ENCODE results near the gene TM4SF20. TPM values are rescaled to one million over a fixed set of nuclear protein-coding genes. Genes with fewer than 3 reads are reported as not detected.

The TM4SF20 gene, protein sequence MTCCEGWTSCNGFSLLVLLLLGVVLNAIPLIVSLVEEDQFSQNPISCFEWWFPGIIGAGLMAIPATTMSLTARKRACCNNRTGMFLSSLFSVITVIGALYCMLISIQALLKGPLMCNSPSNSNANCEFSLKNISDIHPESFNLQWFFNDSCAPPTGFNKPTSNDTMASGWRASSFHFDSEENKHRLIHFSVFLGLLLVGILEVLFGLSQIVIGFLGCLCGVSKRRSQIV
- not detected for total RNA-seq

DNA sequence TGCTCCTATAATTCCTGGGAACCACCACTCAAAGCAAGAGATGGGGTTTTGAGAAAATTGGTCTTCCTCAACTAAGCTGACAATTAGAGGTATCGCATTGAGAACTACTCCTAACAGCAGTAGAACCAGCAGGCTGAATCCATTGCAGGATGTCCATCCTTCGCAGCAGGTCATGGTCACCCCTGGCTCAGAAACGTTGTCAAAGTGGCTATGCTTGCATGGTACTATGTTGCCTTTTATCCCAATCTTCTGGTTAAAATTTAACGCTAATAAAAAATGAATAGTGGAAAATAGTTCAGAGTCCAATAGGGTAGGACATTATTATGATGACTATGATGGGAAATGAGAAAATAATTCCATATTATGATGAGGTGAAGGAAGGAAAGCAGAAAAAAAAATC, at the start of gene TM4SF20:
Gene TM4SF20 (minus strand): TSS at position 212 of the 400 bp plus-strand sequence. CDS start 38 bp downstream, at position 174.
- no peak within 1 kb of the TSS for H3K27ac Mint-ChIP-seq
- H3K4me3 Mint-ChIP-seq: no peak within 1 kb of the TSS
- H3K27me3 Mint-ChIP-seq: peaks cover 2% of the 10 kb centered on the region
- H3K4me1 Mint-ChIP-seq: peaks cover 4% of the 10 kb centered on the region
- DNase-seq: no peak
- no peaks in the 10 kb centered on the region for H3K36me3 Mint-ChIP-seq (ENCODE audit: low read depth)
- POLR2A ChIA-PET: no interaction called here
- CTCF ChIA-PET: no interaction called here
- no peaks in the 10 kb centered on the region for H3K9me3 Mint-ChIP-seq

DNA sequence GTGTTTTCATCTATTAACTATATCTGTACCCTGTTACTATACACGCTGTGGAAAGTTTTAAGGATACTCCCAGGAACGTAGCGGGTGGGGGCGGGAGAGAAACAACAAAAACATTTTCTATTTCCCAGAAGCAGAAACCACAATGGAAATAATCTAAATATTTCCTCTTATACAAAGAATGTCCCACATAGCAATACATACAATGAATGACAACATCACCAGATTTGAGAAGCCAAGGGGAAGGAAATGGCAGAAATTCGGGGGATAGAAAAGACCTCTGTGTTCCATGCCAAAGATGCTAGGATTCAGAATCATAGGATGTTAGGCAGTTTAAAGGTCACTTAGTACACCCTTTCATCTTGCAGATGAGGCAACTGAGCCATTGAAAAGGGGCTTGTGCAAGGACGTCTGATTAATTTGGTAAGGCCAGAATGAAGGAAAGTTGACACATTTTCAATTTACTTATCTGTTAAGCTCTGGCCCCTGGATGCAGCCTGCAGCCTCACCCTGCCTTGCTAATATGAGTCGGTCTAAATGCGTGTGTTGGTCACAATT, 49.7 kb upstream of the TM4SF20 start:
- Mint-ChIP-seq H3K4me3 (no peak overlapping the region), H3K4me1 (no peaks in the 10 kb centered on the region), H3K9me3 (peaks cover 11% of the 10 kb centered on the region), H3K27ac (no peak overlapping the region), H3K36me3 (ENCODE audit: low read depth) (peaks cover 5% of the 10 kb centered on the region), H3K27me3 (no peaks in the 10 kb centered on the region)
- DNase-seq: no peak
- CTCF ChIA-PET: no interaction called here
- POLR2A ChIA-PET: no interaction called here

DNA sequence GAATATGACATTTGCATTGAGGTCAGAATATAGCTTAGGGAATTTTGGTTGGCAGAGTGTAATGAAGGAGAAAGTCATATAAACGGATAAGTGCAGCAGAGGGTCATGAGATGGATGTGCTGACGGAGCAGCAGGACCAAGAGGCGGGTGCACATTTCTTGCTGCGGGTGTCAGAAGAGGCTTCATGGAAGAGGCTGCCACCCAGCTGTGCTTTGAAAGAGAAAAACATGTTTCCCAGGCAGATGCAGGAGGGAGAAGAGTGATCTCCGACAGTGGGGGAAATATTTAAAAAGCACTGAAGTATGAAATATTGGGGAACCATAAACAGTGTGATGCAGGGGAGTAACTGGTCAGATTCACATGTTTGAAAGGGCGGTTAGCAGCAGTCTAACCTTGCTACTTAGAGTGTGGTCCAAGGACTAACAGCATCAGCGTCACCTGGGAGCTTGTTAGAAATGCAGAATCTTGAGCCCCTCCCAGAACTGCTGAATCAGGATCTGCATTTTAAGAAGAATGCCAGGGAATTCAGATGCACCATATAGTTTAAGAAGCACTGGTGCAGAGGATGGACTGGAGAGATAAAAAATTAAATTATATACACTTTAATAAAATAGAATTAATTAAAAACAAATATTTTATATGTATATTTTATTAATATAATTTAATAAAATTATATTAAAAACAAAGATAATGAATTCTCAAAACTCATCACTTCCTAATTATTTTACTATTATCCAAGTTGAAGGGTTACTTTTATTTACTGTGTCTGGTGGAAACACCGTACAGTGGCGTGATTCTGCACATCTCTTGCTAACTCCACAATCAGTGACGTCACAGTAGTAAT, 44.8 kb upstream of the TM4SF20 start:
- no peak for DNase-seq
- Mint-ChIP-seq H3K36me3 (ENCODE audit: low read depth) (no peaks in the 10 kb centered on the region), H3K27ac (no peak overlapping the region), H3K4me1 (no peaks in the 10 kb centered on the region), H3K27me3 (no peaks in the 10 kb centered on the region), H3K4me3 (no peak overlapping the region), H3K9me3 (no peaks in the 10 kb centered on the region)
- ChIA-PET POLR2A (no interaction called here), CTCF (no interaction called here)

DNA sequence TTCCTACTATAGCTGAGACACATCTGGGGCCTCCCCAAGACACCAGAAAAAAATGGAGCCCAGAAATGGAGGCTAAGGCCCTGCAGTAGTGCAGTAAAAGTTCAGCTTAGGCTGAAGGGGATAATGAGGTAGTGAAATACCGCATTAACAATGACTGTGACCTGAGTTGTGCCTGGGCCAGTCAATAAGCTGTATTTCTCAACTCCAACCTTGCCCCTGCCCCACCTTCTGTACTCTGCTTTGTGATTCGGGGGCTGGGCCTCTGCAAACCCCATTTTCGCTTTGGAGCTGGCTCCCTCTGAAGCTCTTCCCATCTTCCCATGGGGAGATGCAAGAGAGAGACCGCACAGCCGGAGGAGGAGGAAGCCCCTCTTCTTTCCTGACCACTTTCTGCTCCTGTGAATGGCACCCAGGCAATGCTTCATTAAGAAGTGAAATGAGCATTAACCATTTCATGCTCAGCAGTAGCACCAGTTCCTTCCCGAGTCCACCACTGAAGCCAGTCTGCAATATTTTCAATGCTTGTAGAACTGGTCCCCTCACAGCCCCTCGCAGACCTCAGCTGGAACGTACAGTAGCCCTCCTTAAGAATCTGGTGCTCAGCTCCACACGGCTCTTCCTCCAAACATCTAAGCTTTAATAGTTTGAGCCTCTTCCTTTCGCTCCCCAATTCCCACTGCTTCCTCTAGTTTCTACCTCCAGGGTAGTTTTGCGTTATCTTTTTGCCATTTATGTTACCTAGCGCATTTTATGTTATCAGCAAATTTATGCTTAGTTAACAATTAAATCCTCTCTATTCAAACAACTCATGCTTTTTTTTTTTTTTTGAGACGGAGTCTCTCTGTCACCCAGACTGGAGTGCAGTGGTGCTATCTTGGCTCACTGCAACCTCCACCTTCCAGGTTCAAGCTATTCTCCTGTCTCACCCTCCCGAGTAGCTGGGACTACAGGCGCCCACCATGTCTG, 41.3 kb upstream of the TM4SF20 start:
- CTCF ChIA-PET: interaction anchor here (0.6 kb wide), 2 partner anchors 9 to 68 kb away, joined by 3 to 5 read pairs; no protein-coding TSS in a partner anchor
- no peaks in the 10 kb centered on the region for H3K36me3 Mint-ChIP-seq (ENCODE audit: low read depth)
- no peaks in the 10 kb centered on the region for H3K27me3 Mint-ChIP-seq
- H3K27ac Mint-ChIP-seq: no peak overlapping the region
- DNase-seq: no peak
- H3K4me1 Mint-ChIP-seq: peaks cover 4% of the 10 kb centered on the region
- H3K9me3 Mint-ChIP-seq: no peaks in the 10 kb centered on the region
- POLR2A ChIA-PET: no interaction called here
- H3K4me3 Mint-ChIP-seq: no peak overlapping the region

DNA sequence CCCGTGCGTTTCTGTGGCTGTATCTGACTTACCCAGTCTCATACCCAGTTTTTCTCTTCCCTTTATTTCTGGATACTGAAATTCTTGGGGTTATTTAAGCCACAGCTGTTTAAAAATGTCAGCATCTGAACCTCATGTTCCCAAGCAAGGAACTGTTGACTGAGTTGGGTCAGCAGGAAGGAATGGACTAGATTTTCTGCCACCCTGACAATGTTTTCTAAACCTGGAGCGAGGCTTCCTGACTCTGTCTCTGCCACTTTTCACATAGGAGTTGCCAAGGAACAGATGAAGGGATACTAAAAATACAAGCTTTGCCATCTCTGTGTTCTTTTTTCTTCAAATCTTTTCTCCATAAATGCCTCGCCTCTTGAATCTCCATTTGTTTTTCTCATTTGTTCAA, 37.6 kb upstream of the TM4SF20 start:
- Mint-ChIP-seq H3K27me3 (no peaks in the 10 kb centered on the region), H3K36me3 (ENCODE audit: low read depth) (no peaks in the 10 kb centered on the region), H3K9me3 (no peaks in the 10 kb centered on the region), H3K27ac (no peak overlapping the region), H3K4me3 (no peak overlapping the region), H3K4me1 (peaks cover 15% of the 10 kb centered on the region)
- ChIA-PET CTCF (no interaction called here), POLR2A (no interaction called here)
- no peak for DNase-seq

DNA sequence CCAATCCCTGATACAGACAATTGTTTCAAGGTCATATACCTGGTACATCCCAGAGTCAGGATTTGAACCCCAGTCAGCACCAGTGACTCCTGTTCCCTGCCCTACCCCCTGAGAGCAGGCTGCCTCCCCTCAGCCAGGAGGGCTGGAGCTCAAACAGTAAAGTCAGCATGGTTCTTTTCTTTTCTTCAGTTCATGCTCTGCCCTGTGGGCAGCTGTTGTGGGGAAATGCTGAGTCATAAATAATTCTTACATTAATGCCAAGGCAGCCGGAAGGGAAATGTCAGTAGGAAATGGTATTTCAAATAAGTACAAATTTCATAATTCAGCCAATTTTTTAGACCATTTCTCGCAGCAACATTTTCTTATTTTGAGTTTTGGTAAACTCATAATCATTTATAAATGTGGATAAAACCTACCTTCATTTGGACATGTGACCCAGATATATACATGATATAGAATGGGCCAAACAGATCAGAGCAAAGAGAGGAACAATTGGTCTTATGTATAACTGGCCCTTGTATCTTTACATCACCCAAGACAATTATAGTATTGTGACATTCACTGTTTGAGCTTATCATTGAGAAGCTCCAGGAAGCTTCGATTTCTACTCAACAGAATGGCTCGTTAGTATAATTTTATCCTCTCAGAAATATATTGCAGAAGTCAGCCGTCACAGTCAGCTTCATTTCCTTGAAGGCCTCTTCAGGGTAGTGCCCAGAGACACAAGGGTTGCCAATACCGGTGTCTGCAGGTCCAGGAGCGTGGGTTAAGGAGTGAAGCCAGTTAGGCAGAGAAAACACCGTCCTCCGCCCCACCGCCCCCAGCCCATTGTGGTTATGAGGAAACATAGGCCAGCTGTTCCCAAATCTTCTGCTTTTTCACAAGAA, 36.7 kb upstream of the TM4SF20 start:
- H3K9me3 Mint-ChIP-seq: no peaks in the 10 kb centered on the region
- no peak overlapping the region for H3K27ac Mint-ChIP-seq
- DNase-seq: no peak
- CTCF ChIA-PET: no interaction called here
- POLR2A ChIA-PET: no interaction called here
- peaks cover 24% of the 10 kb centered on the region for H3K4me1 Mint-ChIP-seq
- no peaks in the 10 kb centered on the region for H3K36me3 Mint-ChIP-seq (ENCODE audit: low read depth)
- H3K4me3 Mint-ChIP-seq: no peak overlapping the region
- no peaks in the 10 kb centered on the region for H3K27me3 Mint-ChIP-seq

DNA sequence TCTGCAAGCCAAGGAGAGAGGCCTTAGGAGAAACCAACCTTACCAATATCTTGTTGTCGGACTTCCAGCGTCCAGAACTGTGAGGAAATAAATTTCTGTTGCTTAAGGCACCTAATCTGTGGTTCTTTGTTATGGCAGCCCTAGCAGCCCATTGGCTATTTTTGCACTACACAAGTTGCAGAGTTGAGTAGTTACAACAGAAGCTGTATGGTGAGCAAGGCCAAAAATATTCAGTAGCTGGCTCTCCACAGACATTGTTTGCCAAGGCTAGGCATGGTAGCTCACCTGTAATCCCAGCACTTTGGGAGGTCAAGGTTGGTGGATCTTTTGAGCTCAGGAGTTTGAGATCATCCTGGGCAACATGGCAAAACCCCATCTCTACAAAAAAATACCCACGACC, 35.7 kb upstream of the TM4SF20 start:
- CTCF ChIA-PET: no interaction called here

DNA sequence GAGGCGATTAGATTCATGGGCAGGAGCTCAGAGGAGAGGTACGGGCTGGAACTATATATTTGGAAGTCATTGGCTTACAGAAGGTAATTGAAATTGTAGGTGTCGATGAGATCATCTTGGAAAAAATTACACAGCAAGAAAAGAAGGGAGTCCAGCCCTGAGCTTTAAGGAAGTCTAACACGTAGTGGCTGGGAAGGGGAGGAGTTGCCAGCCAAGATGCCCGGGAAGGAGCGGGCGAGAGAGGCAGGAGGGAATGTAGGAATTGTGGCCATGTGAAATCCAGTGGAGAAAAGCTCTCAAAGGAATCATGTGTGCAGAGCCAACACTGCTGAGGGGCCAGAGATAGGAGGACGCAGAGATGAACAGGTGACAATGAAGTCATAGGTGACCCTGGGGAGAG, 34.3 kb upstream of the TM4SF20 start:
- POLR2A ChIA-PET: no interaction called here
- H3K9me3 Mint-ChIP-seq: no peaks in the 10 kb centered on the region
- CTCF ChIA-PET: no interaction called here
- no peaks in the 10 kb centered on the region for H3K36me3 Mint-ChIP-seq (ENCODE audit: low read depth)
- no peak overlapping the region for H3K27ac Mint-ChIP-seq
- no peak overlapping the region for H3K4me3 Mint-ChIP-seq
- H3K27me3 Mint-ChIP-seq: no peaks in the 10 kb centered on the region
- no peak for DNase-seq
- H3K4me1 Mint-ChIP-seq: peaks cover 24% of the 10 kb centered on the region

More for the DNA sequence above, 35.7 kb upstream of the TM4SF20 start:
- POLR2A ChIA-PET: no interaction called here
- H3K9me3 Mint-ChIP-seq: no peaks in the 10 kb centered on the region
- H3K4me1 Mint-ChIP-seq: peaks cover 24% of the 10 kb centered on the region
- H3K4me3 Mint-ChIP-seq: no peak overlapping the region
- H3K27me3 Mint-ChIP-seq: no peaks in the 10 kb centered on the region
- no peak for DNase-seq
- no peak overlapping the region for H3K27ac Mint-ChIP-seq
- H3K36me3 Mint-ChIP-seq (ENCODE audit: low read depth): no peaks in the 10 kb centered on the region

DNA sequence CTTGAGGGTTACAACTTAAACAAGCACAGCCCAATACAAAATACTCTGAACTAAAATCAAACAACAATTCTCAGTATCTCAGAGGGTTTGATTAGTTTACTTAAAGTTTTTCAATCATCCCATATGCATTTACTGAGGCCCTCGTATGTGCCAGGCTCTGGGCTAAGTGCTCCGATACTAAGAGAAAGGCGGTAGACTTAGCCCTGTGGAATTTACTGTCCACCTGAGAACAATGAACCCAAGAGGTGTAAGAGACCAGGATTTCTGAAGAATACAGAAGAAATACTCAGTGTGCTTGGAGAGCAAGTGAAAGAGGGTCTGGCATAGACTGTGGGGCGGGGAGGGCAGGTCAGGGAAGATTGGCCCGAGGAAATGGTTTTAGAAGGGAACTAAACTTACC, 33.8 kb upstream of the TM4SF20 start:
- peaks cover 24% of the 10 kb centered on the region for H3K4me1 Mint-ChIP-seq
- H3K9me3 Mint-ChIP-seq: no peaks in the 10 kb centered on the region
- H3K4me3 Mint-ChIP-seq: no peak overlapping the region
- no peak for DNase-seq
- H3K27me3 Mint-ChIP-seq: no peaks in the 10 kb centered on the region
- ChIA-PET POLR2A (no interaction called here), CTCF (no interaction called here)
- H3K36me3 Mint-ChIP-seq (ENCODE audit: low read depth): no peaks in the 10 kb centered on the region
- no peak overlapping the region for H3K27ac Mint-ChIP-seq

DNA sequence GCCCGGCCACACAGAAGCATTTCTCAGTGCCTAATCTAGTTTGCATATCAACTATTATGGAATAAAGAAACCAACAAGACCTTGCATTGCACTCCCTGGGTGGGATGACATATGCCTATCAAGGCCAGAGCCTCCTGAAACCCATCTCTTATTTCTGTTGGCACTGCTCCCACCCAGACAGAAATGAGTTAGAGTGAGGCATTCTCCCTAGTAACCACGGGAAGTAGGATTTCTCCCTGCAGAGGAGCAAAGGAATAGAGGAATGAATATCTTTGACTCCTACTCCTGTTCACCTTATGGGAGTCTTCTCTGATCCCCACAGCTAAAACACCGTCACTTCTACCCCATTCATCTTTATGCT, 32.9 kb upstream of the TM4SF20 start:
- no peak for DNase-seq
- Mint-ChIP-seq H3K27ac (no peak overlapping the region), H3K4me3 (no peak overlapping the region), H3K36me3 (ENCODE audit: low read depth) (no peaks in the 10 kb centered on the region), H3K9me3 (no peaks in the 10 kb centered on the region), H3K4me1 (peaks cover 24% of the 10 kb centered on the region), H3K27me3 (no peaks in the 10 kb centered on the region)
- CTCF ChIA-PET: no interaction called here
- POLR2A ChIA-PET: no interaction called here

DNA sequence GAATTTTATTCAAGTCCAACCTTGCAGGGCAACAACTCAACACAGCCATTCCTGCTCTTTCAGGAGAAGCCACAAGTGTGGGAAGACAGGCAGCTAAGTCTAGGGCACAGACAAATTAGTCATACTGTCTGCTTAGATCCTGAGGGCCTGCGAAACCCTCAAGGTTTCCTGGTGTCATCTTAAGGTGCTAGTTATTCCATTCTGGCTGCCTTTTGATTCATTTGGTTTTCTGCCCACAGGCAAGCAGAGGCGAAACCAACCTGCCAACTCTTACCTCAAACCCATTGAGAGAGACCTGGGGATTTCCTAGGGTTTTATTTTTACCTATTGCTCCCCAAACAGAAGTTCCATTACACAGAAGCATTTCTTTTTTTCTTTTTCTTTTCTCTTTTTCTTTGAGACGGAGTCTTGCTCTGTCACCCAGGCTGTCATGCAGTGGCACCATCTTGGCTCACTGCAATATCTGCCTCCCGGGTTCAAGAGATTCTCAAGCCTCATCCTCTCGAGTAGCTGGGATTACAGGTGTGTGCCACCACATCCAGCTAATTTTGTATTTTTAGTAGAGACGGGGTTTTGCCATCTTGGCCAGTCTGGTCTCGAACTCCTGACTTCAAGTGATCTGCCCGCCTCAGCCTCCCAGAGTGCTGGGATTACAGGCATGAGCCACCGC, 32.3 kb upstream of the TM4SF20 start:
- Mint-ChIP-seq H3K27me3 (no peaks in the 10 kb centered on the region), H3K36me3 (ENCODE audit: low read depth) (no peaks in the 10 kb centered on the region), H3K9me3 (no peaks in the 10 kb centered on the region), H3K4me1 (peaks cover 29% of the 10 kb centered on the region), H3K27ac (peak overlapping the region; percentile 6), H3K4me3 (no peak overlapping the region)
- peak; percentile 45 for DNase-seq
- ChIA-PET POLR2A (no interaction called here), CTCF (no interaction called here)

DNA sequence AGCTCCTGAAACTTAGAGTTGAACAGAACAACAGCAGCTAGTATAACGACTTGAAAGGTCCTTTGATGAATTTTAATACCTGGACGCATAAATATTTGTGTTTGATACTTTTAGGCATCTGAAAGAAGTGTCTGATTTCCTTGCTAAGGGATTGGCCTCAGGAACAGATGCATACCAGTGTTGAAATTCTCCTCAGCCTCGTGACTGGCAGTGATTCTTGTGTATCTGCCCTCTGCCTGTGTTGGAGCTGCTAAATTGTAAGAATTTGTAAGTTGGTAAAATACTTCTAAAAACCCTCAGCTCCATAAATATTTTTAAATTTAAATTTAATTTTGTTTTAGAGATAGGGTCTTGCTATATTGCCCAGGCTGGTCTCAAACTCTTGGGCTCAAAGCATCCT, 31.1 kb upstream of the TM4SF20 start:
- no peak overlapping the region for H3K27ac Mint-ChIP-seq
- no peak for DNase-seq
- no peaks in the 10 kb centered on the region for H3K27me3 Mint-ChIP-seq
- peaks cover 32% of the 10 kb centered on the region for H3K4me1 Mint-ChIP-seq
- H3K36me3 Mint-ChIP-seq (ENCODE audit: low read depth): no peaks in the 10 kb centered on the region
- ChIA-PET CTCF (interaction anchor here (0.6 to 1.6 kb wide), 2 partner anchors 8 to 1182 kb away, joined by 3 read pairs; no protein-coding TSS in a partner anchor), POLR2A (no interaction called here)
- no peak overlapping the region for H3K4me3 Mint-ChIP-seq
- H3K9me3 Mint-ChIP-seq: no peaks in the 10 kb centered on the region
